ENCODE data around the gene DNAJC17.

Gene DNAJC17

GRCh38 chr15:40769274-40770146 is 37.8 kb downstream of the DNAJC17 start, which contains the start of gene C15orf62:
TSS of gene C15orf62 (plus strand) at chr15:40769980. CDS start at chr15:40770496, 516 bp downstream.
- peak; percentile 62 for DNase-seq (ENCODE audit: low read depth, low spot score)
- no peak within 1 kb of the TSS for H3K4me3 ChIP-seq (ENCODE audit: low read depth, low read length)
- in situ Hi-C loops (cut with HindIII; ENCODE audit: low sequenced_read_pairs): no loop called here
- no peak for TF ChIP-seq CTCF (IDR thresholded peaks at IDR 0.05; ENCODE audit: low read depth, low read length)

DNA sequence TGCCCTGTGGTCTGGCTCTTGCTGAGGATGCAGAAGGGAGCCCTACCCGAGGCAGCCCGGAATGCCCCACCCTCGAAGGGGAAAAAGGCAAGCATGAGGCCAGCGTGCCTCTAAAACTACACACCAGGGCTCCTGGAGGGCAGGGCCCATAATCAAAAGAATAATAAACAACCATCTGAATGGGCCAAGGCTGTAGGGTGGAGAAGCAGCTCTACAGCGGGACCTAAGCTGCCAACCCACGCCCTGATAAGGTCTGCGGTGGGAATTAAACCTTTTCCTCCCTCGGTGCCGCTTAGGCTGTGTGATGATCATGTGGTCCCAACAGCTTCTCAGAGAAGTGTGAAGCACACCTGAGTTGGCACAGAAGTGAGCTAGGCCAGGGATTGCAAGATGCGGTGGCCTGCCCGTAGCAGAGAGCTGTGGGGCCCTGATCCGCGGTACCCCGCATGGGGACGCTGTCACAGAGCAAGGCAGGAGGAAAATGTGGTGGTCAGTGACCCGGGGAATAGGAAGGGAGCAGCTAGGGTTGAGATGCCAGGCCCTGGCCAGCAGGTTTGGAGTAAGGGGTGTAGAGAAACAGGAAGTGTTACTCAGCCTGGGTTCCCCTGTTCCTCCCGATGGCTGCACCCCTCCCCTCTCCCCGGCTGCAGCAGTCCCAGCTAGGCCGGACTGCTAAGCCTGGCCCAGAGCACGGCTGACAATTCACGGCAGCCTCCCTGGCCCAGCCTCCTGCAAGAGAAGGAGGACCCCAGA is 38.6 kb downstream of the DNAJC17 start:
- DNase-seq (ENCODE audit: low read depth, low spot score): no peak
- no peak for TF ChIP-seq CTCF (IDR thresholded peaks at IDR 0.05; ENCODE audit: low read depth, low read length)
- in situ Hi-C loops (cut with HindIII; ENCODE audit: low sequenced_read_pairs): no loop called here
- H3K4me3 ChIP-seq (ENCODE audit: low read depth, low read length): no peak overlapping the region

DNA sequence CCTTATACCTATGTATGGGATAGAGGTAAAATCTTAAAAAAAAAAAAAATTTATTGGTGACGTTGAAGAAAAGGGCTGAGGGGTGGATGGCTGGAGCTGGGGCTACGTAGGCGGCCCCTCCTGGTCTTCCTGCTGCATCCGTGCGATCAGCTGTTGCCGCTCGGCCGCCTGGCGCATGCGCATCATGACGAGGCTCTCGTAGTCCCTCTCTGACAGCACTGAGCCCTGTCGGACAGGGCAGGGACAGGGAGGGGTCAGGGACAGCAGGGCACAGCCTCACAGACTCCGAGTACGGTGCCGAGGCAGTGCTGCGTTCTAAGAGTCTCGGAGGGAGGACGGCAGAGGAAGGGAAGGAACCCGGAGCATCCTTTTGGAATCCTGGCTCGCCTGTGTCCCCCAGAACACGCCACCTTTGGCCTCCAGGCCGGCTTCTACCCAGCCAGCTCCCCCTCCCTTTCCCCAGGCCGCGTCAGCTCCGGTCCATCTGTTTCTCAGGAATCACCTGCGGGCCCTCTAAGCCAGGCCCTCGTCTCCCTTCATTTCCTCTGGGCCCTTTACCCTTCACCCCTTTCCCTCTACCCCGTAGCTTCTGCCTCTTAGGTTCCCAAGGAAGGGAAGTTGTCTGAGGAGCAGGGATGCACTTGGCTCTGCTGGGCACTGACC is 39.3 kb downstream of the DNAJC17 start:
- DNase-seq (ENCODE audit: low read depth, low spot score): no peak
- in situ Hi-C loops (cut with HindIII; ENCODE audit: low sequenced_read_pairs): no loop called here
- TF ChIP-seq CTCF (IDR thresholded peaks at IDR 0.05; ENCODE audit: low read depth, low read length): no peak
- no peak overlapping the region for H3K4me3 ChIP-seq (ENCODE audit: low read depth, low read length)

GRCh38 chr15:40766906-40767837 is 40.1 kb downstream of the DNAJC17 start:
- no peak overlapping the region for H3K4me3 ChIP-seq (ENCODE audit: low read depth, low read length)
- TF ChIP-seq CTCF (IDR thresholded peaks at IDR 0.05; ENCODE audit: low read depth, low read length): no peak
- peak; percentile 79 for DNase-seq (ENCODE audit: low read depth, low spot score)
- in situ Hi-C loops (cut with HindIII; ENCODE audit: low sequenced_read_pairs): no loop called here

DNA sequence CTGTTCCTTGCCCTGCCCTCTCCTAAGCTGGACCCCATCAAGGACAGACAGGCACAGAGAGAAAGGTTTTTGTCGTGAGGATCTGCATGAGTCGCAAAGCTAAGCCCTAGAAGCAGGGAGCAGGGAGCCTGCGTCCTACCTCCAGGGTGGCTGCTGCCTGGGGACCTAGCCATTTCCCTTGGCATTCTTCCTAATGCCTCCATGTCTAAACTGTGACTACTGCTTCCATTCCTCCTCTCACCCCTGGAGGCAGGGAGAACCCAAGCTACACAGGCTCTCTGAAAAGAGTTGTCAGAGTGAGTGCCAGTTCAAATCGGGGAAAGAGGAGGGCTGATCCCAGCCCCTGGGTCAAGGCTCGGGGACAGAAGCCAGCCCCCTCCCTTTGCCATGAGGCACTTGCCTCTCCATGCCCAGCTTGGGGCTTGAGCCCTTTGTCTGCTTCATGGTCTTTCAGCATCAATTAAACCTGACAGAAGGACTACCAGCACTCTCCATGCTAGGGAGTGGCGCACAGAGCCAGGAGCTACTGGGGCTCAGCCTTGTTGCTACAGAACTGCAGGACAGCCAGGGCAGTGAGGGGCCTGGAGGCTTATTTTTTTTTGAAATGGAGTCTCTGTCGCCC is 41.0 kb downstream of the DNAJC17 start:
- in situ Hi-C loops (cut with HindIII; ENCODE audit: low sequenced_read_pairs): no loop called here
- no peak overlapping the region for H3K4me3 ChIP-seq (ENCODE audit: low read depth, low read length)
- TF ChIP-seq CTCF (IDR thresholded peaks at IDR 0.05; ENCODE audit: low read depth, low read length): no peak
- peak; percentile 29 for DNase-seq (ENCODE audit: low read depth, low spot score)

Measured in astrocyte of the spinal cord (primary cell).